GM13977 (cell line): ENCODE data around the gene COX8A.

Experiments
- DNase-seq: peaks from one replicate; pipeline ENCODE4 v3.0.0; 2012; ENCODE audit warnings: low spot score
- in situ Hi-C: fragments of 300-500 bp; cut with MboI; formaldehyde crosslinking; loops from one replicate; pipeline ENCODE4 v1.12.0; 2022; ENCODE audit warnings: low sequenced_read_pairs, low pct_unique_long_range_greater_than_20kb, mixed read lengths, inconsistent platforms; ENCODE audit not compliant: unreplicated experiment
- TF ChIP-seq, protein P1 (sequence below): IDR thresholded peaks from 2 replicates; pipeline ENCODE4 v1.5.1; 2012; ENCODE audit warnings: mild to moderate bottlenecking, control low read depth; ENCODE audit not compliant: insufficient read depth; ENCODE audit errors: extremely low read depth, missing control alignments

The COX8A gene

DNA sequence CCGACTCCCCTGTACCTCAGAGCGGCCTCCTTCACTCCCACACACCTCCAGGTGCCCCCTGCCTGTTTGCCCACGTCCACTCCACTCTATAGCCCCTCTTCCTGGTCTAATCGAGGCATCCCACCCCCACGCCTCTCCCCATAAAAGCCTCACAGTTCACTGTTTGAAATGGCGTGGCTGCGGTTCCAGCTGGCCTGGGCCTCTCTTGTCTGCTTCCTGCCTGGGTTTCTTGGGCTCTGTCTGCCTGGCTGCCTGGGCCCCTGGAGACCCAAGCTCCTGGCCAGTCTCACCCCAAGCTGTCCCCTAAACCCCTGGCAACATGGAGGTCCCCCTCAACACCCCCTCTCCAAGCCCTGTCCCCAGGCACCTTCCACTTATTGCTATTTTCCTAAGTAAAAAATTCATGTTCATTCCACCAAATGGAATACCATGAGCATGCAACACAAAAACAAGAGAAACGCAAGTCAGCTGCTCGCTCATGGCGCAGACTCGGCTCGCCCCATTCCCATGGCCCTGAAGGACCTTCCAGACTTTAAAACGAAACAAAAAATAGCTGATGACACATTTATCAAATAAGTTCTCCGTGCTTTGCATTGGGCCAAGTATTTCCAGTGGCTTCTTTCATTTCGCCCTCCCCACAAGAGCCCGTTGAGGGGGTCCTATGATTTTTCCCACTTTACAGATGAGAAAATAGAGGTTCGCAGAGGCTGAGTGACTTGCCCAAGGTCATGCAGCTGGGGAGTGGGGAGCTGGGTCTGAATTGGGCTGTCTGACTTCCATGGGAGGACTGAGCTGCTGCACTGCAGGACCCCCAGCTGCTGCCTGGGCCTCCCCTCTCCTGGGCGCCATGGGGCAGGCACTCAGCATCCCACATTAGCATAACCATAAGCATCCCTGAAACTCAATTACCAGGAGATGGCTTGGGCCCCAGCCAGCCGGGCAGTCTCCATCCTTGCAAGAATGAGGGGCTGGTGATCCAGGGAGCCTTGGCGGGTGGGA, 49.6 kb downstream of the COX8A start:
- in situ Hi-C loops = no loop called here
- TF ChIP-seq, protein P1, sequence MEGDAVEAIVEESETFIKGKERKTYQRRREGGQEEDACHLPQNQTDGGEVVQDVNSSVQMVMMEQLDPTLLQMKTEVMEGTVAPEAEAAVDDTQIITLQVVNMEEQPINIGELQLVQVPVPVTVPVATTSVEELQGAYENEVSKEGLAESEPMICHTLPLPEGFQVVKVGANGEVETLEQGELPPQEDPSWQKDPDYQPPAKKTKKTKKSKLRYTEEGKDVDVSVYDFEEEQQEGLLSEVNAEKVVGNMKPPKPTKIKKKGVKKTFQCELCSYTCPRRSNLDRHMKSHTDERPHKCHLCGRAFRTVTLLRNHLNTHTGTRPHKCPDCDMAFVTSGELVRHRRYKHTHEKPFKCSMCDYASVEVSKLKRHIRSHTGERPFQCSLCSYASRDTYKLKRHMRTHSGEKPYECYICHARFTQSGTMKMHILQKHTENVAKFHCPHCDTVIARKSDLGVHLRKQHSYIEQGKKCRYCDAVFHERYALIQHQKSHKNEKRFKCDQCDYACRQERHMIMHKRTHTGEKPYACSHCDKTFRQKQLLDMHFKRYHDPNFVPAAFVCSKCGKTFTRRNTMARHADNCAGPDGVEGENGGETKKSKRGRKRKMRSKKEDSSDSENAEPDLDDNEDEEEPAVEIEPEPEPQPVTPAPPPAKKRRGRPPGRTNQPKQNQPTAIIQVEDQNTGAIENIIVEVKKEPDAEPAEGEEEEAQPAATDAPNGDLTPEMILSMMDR = no peak
- DNase-seq = no peak

DNA sequence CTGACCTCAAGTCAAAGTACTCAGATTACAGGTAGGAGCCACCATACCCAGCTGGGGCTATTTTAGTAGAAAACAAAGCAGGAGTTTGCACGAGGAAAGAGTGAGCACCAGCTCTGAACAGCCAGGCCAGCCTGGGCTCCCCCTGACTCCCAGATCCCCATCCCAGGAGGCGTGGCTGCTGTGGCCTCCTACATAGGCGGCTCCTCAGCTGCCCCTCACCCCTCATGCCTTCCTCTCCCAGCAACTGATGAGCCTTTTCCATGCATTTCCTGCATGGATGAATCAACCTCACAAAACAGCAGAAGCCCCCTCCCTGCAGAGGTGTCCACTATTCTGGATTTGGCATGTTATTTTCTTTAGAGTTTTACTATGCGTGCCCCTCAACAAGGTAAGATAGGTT, 50.8 kb downstream of the COX8A start:
- in situ Hi-C loops = no loop called here
- TF ChIP-seq, protein P1 = no peak
- no peak for DNase-seq
